ENCODE measurements around the gene ARMS2.

DNA sequence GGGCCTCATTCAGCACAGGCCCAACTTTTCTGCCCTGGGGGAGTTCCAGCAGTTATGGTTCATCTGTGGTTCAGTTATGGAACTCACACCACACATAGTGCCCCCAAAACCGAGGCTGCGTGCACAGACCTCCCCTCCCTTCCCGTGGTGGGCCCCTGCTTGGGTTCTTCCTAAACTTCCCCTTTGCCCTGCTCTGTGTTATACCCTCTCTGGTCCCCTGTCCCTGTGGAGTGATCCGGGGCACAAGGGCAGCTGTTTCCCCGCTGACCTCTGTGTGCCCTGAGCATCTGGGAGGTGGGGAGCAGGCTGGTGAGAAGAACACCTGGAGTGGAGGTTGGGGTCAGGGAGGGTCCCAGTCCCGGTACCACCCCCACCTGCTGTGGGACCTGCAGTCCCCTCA, 46.3 kb downstream of the ARMS2 start:
- TF ChIP-seq, protein P1, sequence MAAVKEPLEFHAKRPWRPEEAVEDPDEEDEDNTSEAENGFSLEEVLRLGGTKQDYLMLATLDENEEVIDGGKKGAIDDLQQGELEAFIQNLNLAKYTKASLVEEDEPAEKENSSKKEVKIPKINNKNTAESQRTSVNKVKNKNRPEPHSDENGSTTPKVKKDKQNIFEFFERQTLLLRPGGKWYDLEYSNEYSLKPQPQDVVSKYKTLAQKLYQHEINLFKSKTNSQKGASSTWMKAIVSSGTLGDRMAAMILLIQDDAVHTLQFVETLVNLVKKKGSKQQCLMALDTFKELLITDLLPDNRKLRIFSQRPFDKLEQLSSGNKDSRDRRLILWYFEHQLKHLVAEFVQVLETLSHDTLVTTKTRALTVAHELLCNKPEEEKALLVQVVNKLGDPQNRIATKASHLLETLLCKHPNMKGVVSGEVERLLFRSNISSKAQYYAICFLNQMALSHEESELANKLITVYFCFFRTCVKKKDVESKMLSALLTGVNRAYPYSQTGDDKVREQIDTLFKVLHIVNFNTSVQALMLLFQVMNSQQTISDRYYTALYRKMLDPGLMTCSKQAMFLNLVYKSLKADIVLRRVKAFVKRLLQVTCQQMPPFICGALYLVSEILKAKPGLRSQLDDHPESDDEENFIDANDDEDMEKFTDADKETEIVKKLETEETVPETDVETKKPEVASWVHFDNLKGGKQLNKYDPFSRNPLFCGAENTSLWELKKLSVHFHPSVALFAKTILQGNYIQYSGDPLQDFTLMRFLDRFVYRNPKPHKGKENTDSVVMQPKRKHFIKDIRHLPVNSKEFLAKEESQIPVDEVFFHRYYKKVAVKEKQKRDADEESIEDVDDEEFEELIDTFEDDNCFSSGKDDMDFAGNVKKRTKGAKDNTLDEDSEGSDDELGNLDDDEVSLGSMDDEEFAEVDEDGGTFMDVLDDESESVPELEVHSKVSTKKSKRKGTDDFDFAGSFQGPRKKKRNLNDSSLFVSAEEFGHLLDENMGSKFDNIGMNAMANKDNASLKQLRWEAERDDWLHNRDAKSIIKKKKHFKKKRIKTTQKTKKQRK (IDR thresholded peaks at IDR 0.05; ENCODE audit: low read length), result no peak
- TF ChIP-seq CCAR2 (optimal IDR thresholded peaks at IDR 0.05; ENCODE audit: low read depth, low read length), result no peak
- TF ChIP-seq, protein P2, sequence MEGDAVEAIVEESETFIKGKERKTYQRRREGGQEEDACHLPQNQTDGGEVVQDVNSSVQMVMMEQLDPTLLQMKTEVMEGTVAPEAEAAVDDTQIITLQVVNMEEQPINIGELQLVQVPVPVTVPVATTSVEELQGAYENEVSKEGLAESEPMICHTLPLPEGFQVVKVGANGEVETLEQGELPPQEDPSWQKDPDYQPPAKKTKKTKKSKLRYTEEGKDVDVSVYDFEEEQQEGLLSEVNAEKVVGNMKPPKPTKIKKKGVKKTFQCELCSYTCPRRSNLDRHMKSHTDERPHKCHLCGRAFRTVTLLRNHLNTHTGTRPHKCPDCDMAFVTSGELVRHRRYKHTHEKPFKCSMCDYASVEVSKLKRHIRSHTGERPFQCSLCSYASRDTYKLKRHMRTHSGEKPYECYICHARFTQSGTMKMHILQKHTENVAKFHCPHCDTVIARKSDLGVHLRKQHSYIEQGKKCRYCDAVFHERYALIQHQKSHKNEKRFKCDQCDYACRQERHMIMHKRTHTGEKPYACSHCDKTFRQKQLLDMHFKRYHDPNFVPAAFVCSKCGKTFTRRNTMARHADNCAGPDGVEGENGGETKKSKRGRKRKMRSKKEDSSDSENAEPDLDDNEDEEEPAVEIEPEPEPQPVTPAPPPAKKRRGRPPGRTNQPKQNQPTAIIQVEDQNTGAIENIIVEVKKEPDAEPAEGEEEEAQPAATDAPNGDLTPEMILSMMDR (CRISPR knock-in tag; IDR thresholded peaks at IDR 0.05), result no peak
- TF ChIP-seq ZFX (CRISPR knock-in tag; IDR thresholded peaks at IDR 0.05; ENCODE audit: low read depth), result no peak
- no peak for TF ChIP-seq SOX6 (IDR thresholded peaks at IDR 0.05)
- no peak for TF ChIP-seq SOX6 (CRISPR knock-in tag; IDR thresholded peaks at IDR 0.05)
- TF ChIP-seq ZNF33A (CRISPR knock-in tag; IDR thresholded peaks at IDR 0.05; ENCODE audit: borderline replicate concordance), result no peak
- TF ChIP-seq NR2F2 (IDR thresholded peaks at IDR 0.05; ENCODE audit: borderline replicate concordance, low read depth), result no peak
- TF ChIP-seq ZNF260 (CRISPR knock-in tag; IDR thresholded peaks at IDR 0.05; ENCODE audit: borderline replicate concordance, low read depth), result no peak
- TF ChIP-seq SP4 (CRISPR knock-in tag; IDR thresholded peaks at IDR 0.05), result no peak
- no peak for TF ChIP-seq POLR2AphosphoS5 (IDR thresholded peaks at IDR 0.05; ENCODE audit: low read depth, low read length)
- TF ChIP-seq, protein P3, sequence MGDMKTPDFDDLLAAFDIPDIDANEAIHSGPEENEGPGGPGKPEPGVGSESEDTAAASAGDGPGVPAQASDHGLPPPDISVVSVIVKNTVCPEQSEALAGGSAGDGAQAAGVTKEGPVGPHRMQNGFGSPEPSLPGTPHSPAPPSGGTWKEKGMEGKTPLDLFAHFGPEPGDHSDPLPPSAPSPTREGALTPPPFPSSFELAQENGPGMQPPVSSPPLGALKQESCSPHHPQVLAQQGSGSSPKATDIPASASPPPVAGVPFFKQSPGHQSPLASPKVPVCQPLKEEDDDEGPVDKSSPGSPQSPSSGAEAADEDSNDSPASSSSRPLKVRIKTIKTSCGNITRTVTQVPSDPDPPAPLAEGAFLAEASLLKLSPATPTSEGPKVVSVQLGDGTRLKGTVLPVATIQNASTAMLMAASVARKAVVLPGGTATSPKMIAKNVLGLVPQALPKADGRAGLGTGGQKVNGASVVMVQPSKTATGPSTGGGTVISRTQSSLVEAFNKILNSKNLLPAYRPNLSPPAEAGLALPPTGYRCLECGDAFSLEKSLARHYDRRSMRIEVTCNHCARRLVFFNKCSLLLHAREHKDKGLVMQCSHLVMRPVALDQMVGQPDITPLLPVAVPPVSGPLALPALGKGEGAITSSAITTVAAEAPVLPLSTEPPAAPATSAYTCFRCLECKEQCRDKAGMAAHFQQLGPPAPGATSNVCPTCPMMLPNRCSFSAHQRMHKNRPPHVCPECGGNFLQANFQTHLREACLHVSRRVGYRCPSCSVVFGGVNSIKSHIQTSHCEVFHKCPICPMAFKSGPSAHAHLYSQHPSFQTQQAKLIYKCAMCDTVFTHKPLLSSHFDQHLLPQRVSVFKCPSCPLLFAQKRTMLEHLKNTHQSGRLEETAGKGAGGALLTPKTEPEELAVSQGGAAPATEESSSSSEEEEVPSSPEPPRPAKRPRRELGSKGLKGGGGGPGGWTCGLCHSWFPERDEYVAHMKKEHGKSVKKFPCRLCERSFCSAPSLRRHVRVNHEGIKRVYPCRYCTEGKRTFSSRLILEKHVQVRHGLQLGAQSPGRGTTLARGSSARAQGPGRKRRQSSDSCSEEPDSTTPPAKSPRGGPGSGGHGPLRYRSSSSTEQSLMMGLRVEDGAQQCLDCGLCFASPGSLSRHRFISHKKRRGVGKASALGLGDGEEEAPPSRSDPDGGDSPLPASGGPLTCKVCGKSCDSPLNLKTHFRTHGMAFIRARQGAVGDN (CRISPR knock-in tag; IDR thresholded peaks at IDR 0.05), result no peak
- TF ChIP-seq ZNF747 (CRISPR knock-in tag; IDR thresholded peaks at IDR 0.05; ENCODE audit: borderline replicate concordance), result no peak

All from HepG2 (cell line).